HG03558 (cell line): Measurements from ENCODE around the gene NMNAT3.

Experiments
- ATAC-seq: cut with Tn5 transposase; IDR thresholded peaks from one replicate; pipeline ENCODE4 v1.9.1; 2021; ENCODE audit warnings: moderate number of reproducible peaks; ENCODE audit not compliant: unreplicated experiment; ENCODE audit errors: extremely low read depth

NMNAT3 gene

DNA sequence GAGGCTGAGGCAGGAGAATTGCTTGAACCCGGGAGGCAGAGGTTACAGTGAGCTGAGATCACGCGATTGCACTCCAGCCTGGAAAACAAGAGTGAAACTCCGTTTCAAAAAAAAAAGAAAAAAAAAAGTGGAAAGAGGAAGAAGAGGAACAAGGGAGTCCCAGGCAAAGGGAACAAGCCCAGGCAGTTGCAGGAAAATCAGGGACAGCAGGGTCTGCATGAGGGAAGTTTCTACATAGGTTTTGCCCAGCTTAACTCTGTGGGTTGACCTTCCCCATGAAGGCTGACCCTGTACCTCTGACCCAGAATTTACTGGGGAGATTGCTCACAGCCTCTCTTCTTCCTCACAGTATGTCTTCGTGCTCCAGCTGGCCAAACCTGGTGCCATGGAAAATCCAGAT is 150.5 kb downstream of the NMNAT3 start:
- no peak for ATAC-seq

DNA sequence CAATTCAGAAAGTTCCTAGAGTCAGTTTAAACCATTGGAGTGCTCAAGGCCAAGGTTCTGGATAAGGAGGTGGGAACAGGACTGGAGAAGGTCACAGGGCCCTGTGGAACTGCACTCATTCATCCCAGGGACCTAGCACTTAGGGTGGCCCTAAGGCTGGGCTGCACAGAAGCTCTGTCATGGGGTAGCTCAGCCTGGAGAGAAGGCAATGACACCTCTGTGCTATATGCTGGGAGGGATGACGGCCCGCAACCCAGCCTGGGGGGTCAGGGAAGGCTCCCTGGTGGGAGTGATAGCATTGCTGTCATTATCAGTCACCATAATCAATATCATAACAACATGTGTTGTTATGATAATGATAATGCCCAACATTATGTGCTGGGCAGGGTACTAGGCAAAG is 151.6 kb downstream of the NMNAT3 start:
- ATAC-seq = no peak

DNA sequence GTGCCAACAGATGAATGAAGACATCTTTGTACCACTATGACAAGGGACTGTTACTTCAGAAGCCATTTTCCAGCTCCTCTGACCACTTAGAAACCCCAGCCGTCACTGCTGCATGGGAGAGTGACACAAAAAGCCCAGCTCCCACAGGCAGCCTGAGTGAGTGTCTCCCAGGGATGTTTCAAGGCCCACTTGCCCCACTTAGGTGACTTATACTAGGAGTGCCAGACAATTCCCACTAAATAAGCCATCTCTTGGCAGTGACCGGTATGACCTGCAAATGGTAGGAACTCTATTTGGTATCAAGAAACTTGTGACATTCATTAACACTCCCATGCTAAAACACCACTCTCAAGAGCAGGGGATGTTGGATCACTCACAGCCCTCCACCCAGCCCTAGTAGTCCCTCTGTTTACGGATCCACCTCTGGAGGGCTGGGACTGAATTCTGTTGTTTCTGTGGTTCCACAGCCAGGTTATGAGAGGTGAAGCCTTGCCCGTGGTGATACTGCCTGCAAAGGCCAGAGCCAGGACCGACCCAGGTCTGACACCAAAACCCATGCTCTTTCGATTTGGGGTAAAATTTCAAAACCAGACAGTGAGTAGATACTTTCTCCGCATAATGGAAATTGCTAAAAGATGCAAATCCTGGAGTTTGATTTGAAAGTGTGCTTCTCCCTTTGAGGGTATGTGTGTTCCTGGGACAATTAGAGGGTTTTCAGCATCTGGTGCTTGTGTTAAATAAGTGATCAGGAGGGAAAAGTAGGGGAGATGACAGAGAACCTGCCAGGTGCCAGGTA is 152.7 kb downstream of the NMNAT3 start:
- ATAC-seq = no peak

DNA sequence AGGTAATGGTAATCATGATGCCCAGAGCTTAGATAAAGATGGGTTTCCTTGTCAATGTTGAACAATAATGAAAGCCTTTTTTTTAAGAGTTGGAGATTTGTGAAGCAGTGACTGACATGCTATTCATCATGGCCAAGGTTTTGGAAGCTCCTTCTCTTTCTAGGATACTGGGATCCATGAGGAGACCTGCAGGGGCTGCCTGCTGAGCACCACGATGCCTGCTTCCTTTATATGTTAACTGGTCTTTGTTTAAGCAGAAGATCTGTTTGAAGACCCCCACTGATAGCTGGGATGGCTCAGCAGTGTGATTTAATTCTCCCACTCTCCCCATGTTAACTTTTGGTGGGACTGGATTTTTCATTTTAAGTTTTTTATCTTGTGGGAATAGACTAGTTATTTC is 154.1 kb downstream of the NMNAT3 start:
- ATAC-seq = no peak

DNA sequence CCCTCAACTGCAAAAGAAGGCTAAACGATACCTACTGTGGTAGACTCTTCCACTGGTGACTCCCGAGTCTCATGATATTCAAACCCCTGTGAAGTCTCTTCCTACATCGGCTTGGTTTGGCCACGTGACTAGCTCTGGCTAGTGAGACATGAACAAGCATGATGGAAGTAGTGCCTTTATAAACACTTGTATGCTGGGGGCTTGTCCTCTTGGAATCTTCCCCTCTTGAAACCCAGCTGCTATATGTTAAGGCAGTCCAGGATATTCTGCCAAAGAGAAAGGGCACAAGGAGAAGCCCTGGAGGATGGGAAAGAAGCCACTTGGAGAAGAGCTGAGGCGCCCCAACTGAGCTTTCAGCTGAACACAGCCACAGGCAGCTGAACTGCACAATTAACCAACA is 154.6 kb downstream of the NMNAT3 start:
- ATAC-seq = no peak

DNA sequence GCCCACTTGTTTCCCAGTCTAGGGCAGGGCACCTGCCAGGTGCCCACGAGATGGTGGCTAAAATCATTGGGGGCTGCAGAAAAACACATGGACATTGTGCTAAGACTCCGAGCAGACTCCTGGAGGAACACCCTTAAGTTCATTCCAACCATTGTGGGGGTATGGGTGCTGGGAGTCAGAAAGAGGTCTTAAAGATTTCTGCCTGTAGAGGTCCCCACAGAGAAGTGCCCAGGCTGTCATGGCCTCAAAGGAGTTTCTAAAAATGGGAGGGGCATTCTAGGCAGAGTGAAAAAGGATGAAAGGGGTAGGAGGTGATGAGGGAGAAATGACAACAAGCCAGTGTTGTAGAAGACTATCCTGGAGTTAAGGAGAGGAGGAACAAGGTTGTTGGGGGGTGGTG is 155.4 kb downstream of the NMNAT3 start:
- ATAC-seq = no peak

DNA sequence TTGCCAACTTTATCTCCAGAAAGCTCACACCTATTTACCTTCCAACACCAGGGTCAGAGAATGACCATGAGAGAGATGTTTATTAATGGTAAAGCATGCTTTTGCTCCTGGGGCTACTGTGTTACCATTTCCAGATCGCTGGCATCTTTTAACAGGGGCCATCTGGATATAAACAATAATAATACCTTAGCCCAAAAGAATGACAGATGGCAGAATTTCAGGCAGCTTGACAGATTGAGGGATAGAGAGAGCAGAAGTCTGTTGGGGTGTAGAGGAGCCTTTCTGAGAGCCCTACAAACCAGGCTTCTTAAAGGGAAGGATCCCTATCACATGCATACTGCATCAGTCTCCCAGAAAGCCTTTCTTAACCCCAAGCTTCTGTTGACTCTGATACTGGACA is 156.0 kb downstream of the NMNAT3 start:
- no peak for ATAC-seq

DNA sequence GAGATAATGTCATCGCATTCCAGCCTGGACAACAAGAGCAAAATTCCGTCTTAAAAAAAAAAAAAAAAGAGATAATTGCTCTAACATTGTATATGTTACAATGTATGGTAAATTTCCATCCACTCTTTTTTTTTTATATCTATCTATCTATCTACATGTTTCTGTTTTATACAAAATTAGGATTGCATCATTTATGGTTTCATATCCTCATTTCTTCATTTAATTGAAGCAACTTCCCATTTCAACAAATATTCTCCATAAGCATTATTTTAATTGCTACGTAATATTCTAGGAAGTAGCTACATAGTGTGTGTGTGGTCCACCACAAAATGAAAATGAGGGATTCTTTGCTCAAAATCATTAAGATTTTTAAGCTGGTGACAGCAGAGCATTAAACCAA is 156.6 kb downstream of the NMNAT3 start:
- ATAC-seq = no peak

DNA sequence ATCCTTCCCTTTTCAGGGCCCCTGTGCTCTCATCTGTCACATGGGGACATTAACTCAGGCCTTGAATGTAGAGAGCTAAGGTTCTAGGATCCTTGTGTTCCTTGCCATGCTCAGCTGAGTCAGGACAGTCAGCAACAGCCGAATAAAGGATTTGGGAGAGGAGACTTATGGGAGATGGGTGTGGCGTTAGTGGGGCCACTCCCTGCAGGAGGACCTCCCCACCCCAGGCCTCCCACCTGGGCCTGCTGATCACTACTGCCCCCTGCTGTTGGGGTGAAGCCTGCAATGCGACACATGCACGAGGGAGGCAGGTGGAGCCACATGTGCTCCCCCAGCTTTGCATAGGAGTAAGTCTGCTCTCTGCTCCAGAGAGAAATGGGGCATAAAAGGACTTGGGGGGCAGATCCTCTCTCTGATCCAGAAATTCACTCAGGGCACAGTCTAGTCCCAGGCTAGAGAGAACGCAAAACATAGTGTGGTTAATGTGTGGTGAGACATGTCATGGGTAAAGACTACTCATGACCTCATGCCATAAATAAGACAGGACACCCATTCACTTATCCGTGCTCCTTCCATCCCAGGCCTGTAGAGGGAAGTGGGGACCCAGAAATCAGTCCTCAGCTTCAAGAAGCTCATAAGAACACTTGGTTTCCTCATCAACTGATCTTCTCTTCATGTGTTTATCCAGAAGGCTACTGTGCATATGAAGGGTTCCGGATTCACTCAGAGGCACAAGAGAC is 157.6 kb downstream of the NMNAT3 start:
- ATAC-seq = no peak

DNA sequence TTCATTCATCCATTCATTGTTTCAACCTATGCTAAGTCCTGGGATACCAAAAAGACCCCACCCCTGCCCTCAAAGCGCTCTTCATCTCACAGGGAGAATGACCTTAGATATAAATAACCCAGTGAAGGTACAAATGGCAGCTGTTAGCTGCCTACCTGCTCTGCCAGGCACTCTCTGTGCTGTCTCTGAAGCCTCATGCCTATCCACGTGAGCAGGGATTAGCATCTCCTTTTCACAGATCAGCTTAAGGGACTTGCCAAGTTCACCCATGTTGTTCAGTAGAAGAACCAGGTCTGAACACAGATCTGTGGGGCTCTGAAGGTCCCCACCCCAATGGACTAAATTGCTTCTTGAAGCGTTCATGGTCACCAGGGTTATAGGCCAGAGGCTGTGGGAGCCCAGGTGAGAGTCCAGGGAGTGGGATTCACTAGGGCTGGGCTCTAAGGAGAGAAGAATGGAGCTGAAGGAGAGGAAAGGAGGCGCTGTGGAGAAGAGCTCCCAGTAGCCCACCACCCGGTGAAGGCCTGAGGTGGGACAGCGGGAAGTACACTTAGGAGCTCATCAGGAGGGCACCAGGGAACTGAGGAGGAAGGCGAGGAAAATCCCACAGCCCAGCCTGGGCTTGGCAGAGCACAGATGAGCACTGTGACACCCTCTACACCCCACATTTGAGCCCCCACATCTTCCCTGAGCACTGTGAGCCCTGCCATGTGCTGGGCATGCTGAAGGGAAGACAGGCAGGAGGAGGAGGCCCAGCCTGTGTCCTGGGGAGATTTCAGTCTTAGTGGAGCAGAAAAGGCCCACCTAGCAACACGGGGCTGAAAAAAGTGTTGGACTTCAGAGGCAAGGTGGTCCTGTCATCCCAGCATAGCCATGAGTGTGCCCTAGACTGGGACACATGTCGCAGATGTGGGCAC is 158.6 kb downstream of the NMNAT3 start:
- ATAC-seq = no peak

DNA sequence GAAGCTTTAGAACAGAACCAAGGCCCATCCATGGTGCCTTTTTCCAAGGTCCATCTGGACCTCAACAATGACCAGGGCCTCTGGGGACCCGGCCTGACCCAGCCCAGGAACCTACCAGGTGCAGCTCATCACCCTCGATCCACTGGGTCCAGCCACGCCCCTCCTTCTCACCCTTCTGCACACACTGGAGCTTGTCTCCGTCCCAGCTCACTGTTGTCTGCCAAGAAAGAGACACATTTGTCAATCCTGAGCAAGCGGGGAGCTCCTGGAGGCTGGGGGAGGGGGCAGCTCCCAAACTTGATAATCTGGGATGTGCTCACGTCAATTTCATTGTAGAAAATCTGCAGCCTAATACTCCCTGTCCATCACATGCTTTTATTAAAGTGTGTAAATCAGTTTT is 159.5 kb downstream of the NMNAT3 start:
- no peak for ATAC-seq

DNA sequence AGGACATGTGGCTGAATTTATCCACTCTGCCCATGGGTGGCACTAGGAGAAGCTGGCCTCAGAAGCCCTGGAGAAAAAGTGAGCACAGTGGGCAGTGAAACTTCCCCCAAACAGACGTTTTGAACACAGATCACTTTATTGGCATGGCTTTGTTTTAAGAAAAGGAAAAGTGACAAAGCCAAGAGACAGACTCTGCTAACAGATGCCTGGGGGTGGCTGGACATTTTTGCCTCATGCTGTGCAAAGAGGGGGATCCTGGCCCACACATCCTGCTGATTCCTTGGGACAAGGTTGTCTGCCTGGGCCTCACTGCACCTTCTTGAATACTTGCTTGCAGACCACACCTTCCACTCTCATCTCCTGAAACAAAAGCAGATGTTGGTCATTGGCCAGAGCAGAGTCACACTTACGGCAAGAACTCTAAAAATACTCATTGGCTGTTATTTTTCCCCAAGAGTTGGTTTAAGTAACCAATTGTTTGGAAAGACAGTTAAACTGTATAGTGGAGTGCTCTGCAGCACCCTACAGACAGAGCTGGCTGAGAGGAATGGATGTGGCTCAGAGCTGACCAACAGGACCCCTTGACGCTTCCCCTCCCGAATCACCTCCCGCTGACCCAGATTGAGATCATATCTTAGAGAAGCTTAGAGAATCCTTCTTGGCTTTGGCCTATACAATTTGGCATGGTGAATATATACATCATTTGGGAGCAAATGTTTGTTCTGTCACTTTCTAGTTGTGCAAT is 160.3 kb downstream of the NMNAT3 start:
- ATAC-seq = no peak

DNA sequence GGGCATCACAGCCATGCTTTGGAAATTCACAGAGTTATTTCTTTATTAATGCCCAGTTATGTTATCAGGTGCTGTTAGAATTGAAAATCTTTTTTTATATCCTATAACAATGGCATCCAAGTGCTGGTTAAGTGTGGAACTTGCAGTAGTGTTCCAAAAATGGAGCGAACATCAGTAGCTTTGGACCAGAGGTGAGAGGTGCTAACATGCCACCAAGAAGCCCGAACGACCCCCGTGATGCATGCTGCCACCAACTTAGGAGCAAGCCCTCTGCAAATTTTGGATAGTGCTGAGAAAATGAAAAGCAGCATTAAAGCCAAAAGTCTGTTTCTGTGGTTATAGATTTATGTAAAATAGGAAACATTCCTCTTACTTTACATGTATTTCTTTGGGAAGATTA is 163.0 kb downstream of the NMNAT3 start:
- no peak for ATAC-seq
